HepG2 (cell line): ENCODE data around the gene TLR6. TPM values are rescaled to one million over a fixed set of nuclear protein-coding genes. Genes with fewer than 3 reads are reported as not detected.

Experiments
- GFI1 ChIP-seq: sonication (generic); formaldehyde crosslinking; IDR thresholded peaks from 2 replicates; pipeline ENCODE4 v1.5.0; 2020; ENCODE audit warnings: missing genetic modification reagents, mild to moderate bottlenecking, borderline replicate concordance
- HNF4A ChIP-seq: sonication (generic); formaldehyde crosslinking; IDR thresholded peaks from 2 replicates; pipeline ENCODE4 v1.4.0; 2020; ENCODE audit warnings: missing genetic modification reagents
- HOXA7 ChIP-seq: sonication (generic); formaldehyde crosslinking; IDR thresholded peaks from 2 replicates; pipeline ENCODE4 v1.8.1; 2022; ENCODE audit warnings: mild to moderate bottlenecking, missing genetic modification reagents, moderate library complexity
- PAF1 ChIP-seq: IDR thresholded peaks from 2 replicates; pipeline ENCODE4 v1.6.1; 2016; ENCODE audit warnings: missing genetic modification reagents, missing compliant biosample characterization
- PRMT3 ChIP-seq: sonication (generic); formaldehyde crosslinking; IDR thresholded peaks from 2 replicates; pipeline ENCODE4 v1.8.1; 2022; ENCODE audit warnings: low read depth, mild to moderate bottlenecking, moderate library complexity, missing genetic modification reagents, borderline replicate concordance
- RBM39 ChIP-seq: fragments of 200-400 bp; formaldehyde crosslinking; IDR thresholded peaks from one replicate; pipeline ENCODE4 v1.6.1; 2018; ENCODE audit warnings: antibody characterized with exemption, mild to moderate bottlenecking, low read depth, low read length; ENCODE audit not compliant: poor library complexity, severe bottlenecking
- RELA ChIP-seq: sonication (generic); formaldehyde crosslinking; IDR thresholded peaks from 2 replicates; pipeline ENCODE4 v1.4.0; 2020; ENCODE audit warnings: missing genetic modification reagents
- ZBTB7A ChIP-seq: sonication (generic); formaldehyde crosslinking; IDR thresholded peaks from 2 replicates; pipeline ENCODE4 v1.8.0; 2022; ENCODE audit warnings: mild to moderate bottlenecking, missing genetic modification reagents
- ZFP36 ChIP-seq: fragments of 150-350 bp; IDR thresholded peaks from 2 replicates; pipeline ENCODE4 v1.6.1; 2018; ENCODE audit warnings: borderline replicate concordance, low read length, low read depth; ENCODE audit not compliant: partially characterized antibody
- ZNF251 ChIP-seq: sonication (generic); formaldehyde crosslinking; IDR thresholded peaks from 2 replicates; pipeline ENCODE4 v1.9.0; 2021; ENCODE audit warnings: mild to moderate bottlenecking, missing genetic modification reagents
- ZNF274 ChIP-seq: sonication (generic); formaldehyde crosslinking; IDR thresholded peaks from 2 replicates; pipeline ENCODE4 v1.5.1; 2020; ENCODE audit warnings: mild to moderate bottlenecking, missing genetic modification reagents
- ZNF326 ChIP-seq: sonication (generic); formaldehyde crosslinking; IDR thresholded peaks from 2 replicates; pipeline ENCODE4 v1.4.0; 2020; ENCODE audit warnings: missing genetic modification reagents, borderline replicate concordance
- ZNF616 ChIP-seq: sonication (generic); formaldehyde crosslinking; IDR thresholded peaks from 2 replicates; pipeline ENCODE4 v1.5.0; 2020; ENCODE audit warnings: low read depth, mild to moderate bottlenecking, missing genetic modification reagents
- ZNF737 ChIP-seq: sonication (generic); formaldehyde crosslinking; IDR thresholded peaks from 2 replicates; pipeline ENCODE4 v1.5.0; 2020; ENCODE audit warnings: missing genetic modification reagents, mild to moderate bottlenecking, borderline replicate concordance
- polyA plus RNA-seq, 8 experiments: library from polyadenylated mRNA; depleted of rRNA in 3 of 8; stranded (reverse) in 7 of 8; unstranded in 1 of 8; fragments of >200 nt; fragmentation: Illumina TruSeq in 4 of 8; extraction: Trizol in 4 of 8; gene quantifications; 2 replicates each; pipeline versions ENCODE4 v1.2.1 to v1.2.3, GENCODE V29; 2011 to 2016; ENCODE audit warnings: low read depth in 4 of 8, missing spikeins in 1 of 8, mixed read lengths in 1 of 8; ENCODE audit not compliant: insufficient read depth in 1 of 8
- total RNA-seq, 5 experiments: library from RNA; depleted of rRNA; stranded (reverse); fragments of >200 nt; fragmentation: Illumina TruSeq; extraction: Trizol; gene quantifications; 2 replicates each; pipeline ENCODE4 v1.2.3, GENCODE V29; 2016; ENCODE audit warnings: low read depth in 1 of 5
- TF ChIP-seq, protein P1 (sequence below): sonication (generic); formaldehyde crosslinking; IDR thresholded peaks from 2 replicates; pipeline ENCODE4 v1.4.0; 2020; ENCODE audit warnings: missing genetic modification reagents
- TF ChIP-seq, protein P2 (sequence below): sonication (generic); formaldehyde crosslinking; IDR thresholded peaks from 2 replicates; pipeline ENCODE4 v1.4.0; 2020; ENCODE audit warnings: missing genetic modification reagents, borderline replicate concordance
- TF ChIP-seq, protein P3 (sequence below): sonication (generic); formaldehyde crosslinking; IDR thresholded peaks from 2 replicates; pipeline ENCODE4 v1.8.0; 2022; ENCODE audit warnings: mild to moderate bottlenecking, missing genetic modification reagents, moderate library complexity
- TF ChIP-seq, protein P4 (sequence below): sonication (generic); formaldehyde crosslinking; IDR thresholded peaks from 2 replicates; pipeline ENCODE4 v1.9.0; 2021; ENCODE audit warnings: missing genetic modification reagents, borderline replicate concordance
- TF ChIP-seq, protein P5 (sequence below): sonication (generic); formaldehyde crosslinking; IDR thresholded peaks from 2 replicates; pipeline ENCODE4 v1.5.0; 2020; ENCODE audit warnings: mild to moderate bottlenecking, missing genetic modification reagents

TLR6 gene
- total and polyA plus RNA-seq, 2 of the 13 experiments (the other 11 are each of a cell fraction or from before 2014, with no cell fraction given) = 0.33 to 0.71 TPM

DNA sequence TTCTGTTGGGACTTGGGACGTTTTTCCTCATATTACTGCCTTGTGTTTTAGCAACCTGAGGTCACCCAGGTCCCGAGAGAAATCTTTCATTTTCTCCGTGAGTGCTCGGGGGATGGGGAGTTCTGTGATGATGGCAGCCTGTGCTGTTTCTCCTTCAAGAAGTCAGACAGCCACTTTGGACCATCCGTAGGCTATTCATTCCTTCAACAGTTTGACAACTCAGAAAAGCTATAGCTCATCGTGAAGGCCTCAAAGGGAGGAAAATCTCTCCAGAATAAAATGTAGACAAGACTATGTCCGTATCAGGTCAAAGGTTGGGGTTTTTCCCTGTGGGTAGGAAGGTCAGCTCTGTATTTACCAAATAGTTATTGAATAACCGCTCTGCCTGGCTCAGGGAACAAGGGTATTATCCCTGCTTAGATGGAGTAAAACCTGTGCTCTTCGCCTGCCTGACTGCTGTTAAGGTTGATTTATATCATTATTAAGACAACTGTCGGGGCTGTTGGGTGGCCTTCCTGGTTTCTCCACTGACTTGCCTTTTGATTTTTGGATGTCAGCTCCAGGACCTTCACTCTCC is 47.6 kb upstream of the TLR6 start (continued):
- TF ChIP-seq, protein P1, sequence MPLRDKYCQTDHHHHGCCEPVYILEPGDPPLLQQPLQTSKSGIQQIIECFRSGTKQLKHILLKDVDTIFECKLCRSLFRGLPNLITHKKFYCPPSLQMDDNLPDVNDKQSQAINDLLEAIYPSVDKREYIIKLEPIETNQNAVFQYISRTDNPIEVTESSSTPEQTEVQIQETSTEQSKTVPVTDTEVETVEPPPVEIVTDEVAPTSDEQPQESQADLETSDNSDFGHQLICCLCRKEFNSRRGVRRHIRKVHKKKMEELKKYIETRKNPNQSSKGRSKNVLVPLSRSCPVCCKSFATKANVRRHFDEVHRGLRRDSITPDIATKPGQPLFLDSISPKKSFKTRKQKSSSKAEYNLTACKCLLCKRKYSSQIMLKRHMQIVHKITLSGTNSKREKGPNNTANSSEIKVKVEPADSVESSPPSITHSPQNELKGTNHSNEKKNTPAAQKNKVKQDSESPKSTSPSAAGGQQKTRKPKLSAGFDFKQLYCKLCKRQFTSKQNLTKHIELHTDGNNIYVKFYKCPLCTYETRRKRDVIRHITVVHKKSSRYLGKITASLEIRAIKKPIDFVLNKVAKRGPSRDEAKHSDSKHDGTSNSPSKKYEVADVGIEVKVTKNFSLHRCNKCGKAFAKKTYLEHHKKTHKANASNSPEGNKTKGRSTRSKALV = no peak
- no peak for TF ChIP-seq ZBTB7A (CRISPR knock-in tag)
- TF ChIP-seq ZNF251 (CRISPR knock-in tag) = no peak
- TF ChIP-seq, protein P2, sequence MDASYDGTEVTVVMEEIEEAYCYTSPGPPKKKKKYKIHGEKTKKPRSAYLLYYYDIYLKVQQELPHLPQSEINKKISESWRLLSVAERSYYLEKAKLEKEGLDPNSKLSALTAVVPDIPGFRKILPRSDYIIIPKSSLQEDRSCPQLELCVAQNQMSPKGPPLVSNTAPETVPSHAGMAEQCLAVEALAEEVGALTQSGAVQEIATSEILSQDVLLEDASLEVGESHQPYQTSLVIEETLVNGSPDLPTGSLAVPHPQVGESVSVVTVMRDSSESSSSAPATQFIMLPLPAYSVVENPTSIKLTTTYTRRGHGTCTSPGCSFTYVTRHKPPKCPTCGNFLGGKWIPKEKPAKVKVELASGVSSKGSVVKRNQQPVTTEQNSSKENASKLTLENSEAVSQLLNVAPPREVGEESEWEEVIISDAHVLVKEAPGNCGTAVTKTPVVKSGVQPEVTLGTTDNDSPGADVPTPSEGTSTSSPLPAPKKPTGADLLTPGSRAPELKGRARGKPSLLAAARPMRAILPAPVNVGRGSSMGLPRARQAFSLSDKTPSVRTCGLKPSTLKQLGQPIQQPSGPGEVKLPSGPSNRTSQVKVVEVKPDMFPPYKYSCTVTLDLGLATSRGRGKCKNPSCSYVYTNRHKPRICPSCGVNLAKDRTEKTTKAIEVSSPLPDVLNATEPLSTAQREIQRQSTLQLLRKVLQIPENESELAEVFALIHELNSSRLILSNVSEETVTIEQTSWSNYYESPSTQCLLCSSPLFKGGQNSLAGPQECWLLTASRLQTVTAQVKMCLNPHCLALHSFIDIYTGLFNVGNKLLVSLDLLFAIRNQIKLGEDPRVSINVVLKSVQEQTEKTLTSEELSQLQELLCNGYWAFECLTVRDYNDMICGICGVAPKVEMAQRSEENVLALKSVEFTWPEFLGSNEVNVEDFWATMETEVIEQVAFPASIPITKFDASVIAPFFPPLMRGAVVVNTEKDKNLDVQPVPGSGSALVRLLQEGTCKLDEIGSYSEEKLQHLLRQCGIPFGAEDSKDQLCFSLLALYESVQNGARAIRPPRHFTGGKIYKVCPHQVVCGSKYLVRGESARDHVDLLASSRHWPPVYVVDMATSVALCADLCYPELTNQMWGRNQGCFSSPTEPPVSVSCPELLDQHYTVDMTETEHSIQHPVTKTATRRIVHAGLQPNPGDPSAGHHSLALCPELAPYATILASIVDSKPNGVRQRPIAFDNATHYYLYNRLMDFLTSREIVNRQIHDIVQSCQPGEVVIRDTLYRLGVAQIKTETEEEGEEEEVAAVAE (CRISPR knock-in tag) = 0 out of 2 replicates have a peak, but pooled peaks have one; percentile 24
- TF ChIP-seq ZNF616 (CRISPR knock-in tag) = no peak
- TF ChIP-seq PRMT3 (CRISPR knock-in tag) = no peak
- peak; percentile 64; the same call in 1 of the 2 replicates for TF ChIP-seq GFI1 (CRISPR knock-in tag)
- TF ChIP-seq, protein P3, sequence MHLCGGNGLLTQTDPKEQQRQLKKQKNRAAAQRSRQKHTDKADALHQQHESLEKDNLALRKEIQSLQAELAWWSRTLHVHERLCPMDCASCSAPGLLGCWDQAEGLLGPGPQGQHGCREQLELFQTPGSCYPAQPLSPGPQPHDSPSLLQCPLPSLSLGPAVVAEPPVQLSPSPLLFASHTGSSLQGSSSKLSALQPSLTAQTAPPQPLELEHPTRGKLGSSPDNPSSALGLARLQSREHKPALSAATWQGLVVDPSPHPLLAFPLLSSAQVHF (CRISPR knock-in tag) = no peak
- TF ChIP-seq ZNF274 (CRISPR knock-in tag) = no peak
- peak; percentile 78 for TF ChIP-seq HNF4A
- TF ChIP-seq, protein P4, sequence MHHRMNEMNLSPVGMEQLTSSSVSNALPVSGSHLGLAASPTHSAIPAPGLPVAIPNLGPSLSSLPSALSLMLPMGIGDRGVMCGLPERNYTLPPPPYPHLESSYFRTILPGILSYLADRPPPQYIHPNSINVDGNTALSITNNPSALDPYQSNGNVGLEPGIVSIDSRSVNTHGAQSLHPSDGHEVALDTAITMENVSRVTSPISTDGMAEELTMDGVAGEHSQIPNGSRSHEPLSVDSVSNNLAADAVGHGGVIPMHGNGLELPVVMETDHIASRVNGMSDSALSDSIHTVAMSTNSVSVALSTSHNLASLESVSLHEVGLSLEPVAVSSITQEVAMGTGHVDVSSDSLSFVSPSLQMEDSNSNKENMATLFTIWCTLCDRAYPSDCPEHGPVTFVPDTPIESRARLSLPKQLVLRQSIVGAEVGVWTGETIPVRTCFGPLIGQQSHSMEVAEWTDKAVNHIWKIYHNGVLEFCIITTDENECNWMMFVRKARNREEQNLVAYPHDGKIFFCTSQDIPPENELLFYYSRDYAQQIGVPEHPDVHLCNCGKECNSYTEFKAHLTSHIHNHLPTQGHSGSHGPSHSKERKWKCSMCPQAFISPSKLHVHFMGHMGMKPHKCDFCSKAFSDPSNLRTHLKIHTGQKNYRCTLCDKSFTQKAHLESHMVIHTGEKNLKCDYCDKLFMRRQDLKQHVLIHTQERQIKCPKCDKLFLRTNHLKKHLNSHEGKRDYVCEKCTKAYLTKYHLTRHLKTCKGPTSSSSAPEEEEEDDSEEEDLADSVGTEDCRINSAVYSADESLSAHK (CRISPR knock-in tag) = no peak
- TF ChIP-seq RELA (CRISPR knock-in tag) = no peak
- no peak for TF ChIP-seq RBM39
- TF ChIP-seq, protein P5, sequence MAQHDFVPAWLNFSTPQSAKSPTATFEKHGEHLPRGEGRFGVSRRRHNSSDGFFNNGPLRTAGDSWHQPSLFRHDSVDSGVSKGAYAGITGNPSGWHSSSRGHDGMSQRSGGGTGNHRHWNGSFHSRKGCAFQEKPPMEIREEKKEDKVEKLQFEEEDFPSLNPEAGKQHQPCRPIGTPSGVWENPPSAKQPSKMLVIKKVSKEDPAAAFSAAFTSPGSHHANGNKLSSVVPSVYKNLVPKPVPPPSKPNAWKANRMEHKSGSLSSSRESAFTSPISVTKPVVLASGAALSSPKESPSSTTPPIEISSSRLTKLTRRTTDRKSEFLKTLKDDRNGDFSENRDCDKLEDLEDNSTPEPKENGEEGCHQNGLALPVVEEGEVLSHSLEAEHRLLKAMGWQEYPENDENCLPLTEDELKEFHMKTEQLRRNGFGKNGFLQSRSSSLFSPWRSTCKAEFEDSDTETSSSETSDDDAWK (CRISPR knock-in tag) = no peak
- no peak for TF ChIP-seq ZNF737 (CRISPR knock-in tag)
- TF ChIP-seq ZFP36 = no peak
- TF ChIP-seq HOXA7 (CRISPR knock-in tag) = no peak
- no peak for TF ChIP-seq PAF1
- no peak for TF ChIP-seq ZNF326
